Suprapubic skin (tissue), 3 donors: Measurements from ENCODE around the gene TIGAR.

ENCODE experiments used
- CTCF ChIP-seq, 2 donors: fragments of 200-600 bp in 1 of 2; fragments of 450-650 bp in 1 of 2; sonication (generic) in 1 of 2; IDR thresholded peaks; one replicate each; pipeline ENCODE4 v1.5.1; 2016 to 2019; ENCODE audit warnings: antibody characterized with exemption in 2 of 2, mild to moderate bottlenecking in 1 of 2, moderate library complexity in 1 of 2
- EP300 ChIP-seq: sonication (generic); formaldehyde crosslinking; IDR thresholded peaks from one replicate; pipeline ENCODE4 v1.6.1; 2017; ENCODE audit warnings: antibody characterized with exemption
- POLR2A ChIP-seq, 2 donors: fragments of 450-650 bp; IDR thresholded peaks; one replicate each; pipeline ENCODE4 v1.6.1; 2017; ENCODE audit warnings: antibody characterized with exemption in 2 of 2, mild to moderate bottlenecking in 2 of 2, moderate library complexity in 2 of 2

- TF ChIP-seq CTCF (IDR thresholded peaks at IDR 0.05) (no peak), POLR2A (IDR thresholded peaks at IDR 0.05) (no peak), EP300 (no peak)
Observed at GRCh38 chr12:4370265-4370664, 49.3 kb downstream of the TIGAR start.
